GM19324 (cell line): ENCODE measurements around the gene SNX5.

Experiments
- ATAC-seq: cut with Tn5 transposase; IDR thresholded peaks from one replicate; pipeline ENCODE4 v1.9.1; 2021; ENCODE audit warnings: mild to moderate bottlenecking, moderate library complexity; ENCODE audit not compliant: unreplicated experiment, low FRiP score

SNX5 gene

GRCh38 chr20:17892189-17892938, 76.2 kb downstream of the SNX5 start:
- ATAC-seq, result no peak
